Activated CD8-positive, alpha-beta memory T cell treated with anti-CD3 and anti-CD28 coated beads for 36 hours (primary cell): ENCODE measurements around the gene MT1M. TPM values are rescaled to one million over a fixed set of nuclear protein-coding genes. Genes with fewer than 3 reads are reported as not detected.

Experiments used
- CTCF ChIA-PET: fragments of 350-600 bp; sonication (Branson Sonifier 250); formaldehyde crosslinking; loops from one replicate; lab custom pipeline; 2021; ENCODE audit warnings: antibody characterized with exemption; lab: Charles Lee
- POLR2A ChIA-PET: fragments of 350-600 bp; sonication (Branson Sonifier 250); formaldehyde crosslinking; loops from one replicate; lab custom pipeline; 2021; ENCODE audit warnings: antibody characterized with exemption; lab: Charles Lee
- total RNA-seq, 2 experiments: library from RNA; stranded (reverse); gene quantifications; one replicate each; pipeline ENCODE4 v1.2.3, GENCODE V29; 2021

The MT1M gene
- total RNA-seq, 2 experiments from 2014 or later = not detected

DNA sequence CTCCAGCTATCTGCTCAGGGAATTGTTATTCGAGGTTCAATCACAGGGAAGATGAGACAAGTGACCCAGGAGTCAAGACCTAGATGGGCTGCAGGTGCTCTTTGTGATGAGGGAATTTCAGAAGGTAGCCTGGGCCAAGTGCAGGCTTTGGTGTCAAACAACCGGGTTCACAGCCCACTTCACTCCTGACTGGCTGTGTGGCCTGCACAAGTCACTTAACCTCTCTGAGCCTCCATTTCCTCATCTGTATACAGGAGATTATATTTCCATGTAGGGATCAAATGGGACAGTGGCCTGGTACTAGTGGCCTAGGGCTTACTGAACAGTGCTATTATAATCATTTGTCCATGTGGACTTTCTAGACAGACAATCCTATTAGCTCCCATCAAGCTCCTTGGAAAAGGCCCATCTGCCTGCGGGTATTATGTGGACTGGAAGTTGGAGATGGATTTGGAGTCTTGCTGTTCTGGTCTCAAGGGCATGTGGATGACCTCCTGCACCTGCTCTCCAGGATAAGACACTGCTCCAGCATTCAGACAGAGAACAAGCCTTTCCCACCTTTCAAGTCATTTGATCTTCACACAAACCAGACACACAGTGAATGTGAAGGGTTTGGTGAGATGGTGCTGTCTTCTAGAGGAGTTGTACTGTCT, 46.7 kb downstream of the MT1M start:
- POLR2A ChIA-PET = no interaction called here
- CTCF ChIA-PET = interaction anchor here (1.2 to 1.7 kb wide), 2 partner anchors 16 to 23 kb away, joined by 4 to 5 read pairs; no protein-coding TSS in a partner anchor

DNA sequence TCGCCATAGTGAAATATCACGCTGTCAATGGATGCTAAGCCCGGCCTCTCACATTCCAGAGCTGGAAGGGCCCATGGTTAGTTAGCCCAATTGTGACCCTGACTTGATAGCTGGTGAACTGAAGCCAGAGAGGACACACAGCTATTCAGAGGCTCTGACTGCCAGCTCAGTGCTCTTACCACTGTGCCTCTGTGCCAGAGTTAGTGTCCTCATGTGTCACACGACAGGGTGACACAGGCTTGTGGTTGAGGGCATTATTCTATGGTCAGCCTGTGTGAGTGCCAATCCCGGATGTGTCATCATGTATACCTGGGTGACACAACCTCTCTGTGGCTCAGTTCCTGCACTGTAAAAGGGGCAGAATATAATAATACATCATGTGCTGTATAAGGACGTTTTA, 47.4 kb downstream of the MT1M start:
- POLR2A ChIA-PET = no interaction called here
- CTCF ChIA-PET = interaction anchor here (0.5 to 1.7 kb wide), 2 partner anchors 22 to 316 kb away, joined by 3 to 5 read pairs; no protein-coding TSS in a partner anchor

DNA sequence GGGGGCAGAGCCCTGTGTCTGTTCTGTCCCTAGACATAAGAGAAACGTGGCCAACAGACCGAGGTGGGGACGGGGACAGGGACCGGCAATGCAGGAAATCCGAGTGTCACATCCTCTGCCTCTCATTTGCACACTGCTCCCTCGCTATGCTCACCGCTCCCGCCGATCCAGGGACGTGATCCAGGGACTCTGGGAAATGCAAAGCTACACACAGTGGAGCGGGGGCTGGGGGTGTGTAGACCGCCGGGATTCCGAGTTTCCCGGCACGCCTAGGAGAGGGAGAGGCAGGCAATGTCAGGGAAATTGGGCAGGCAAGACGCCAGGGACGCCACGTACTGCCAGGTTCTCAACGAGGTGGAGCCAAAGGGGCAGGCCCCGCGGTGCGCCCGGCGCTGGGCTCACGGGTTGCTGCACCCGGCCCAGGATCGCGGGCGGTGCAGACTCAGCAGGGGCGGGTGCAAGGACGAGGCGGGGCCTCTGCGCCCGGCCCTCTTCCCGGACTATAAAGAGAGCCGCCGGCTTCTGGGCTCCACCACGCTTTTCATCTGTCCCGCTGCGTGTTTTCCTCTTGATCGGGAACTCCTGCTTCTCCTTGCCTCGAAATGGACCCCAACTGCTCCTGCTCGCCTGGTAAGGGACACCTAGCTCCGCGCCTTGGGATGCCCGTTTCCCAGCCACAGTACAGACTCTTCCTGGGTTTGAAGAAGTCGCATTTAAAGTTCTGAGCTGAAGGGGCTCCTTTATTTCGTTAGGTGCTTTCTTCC, 49.7 kb downstream of the MT1M start, which contains the start of gene MT1X:
Gene MT1X, plus strand, starts transcription at position 532 of the 764 bp plus-strand sequence. Its CDS starts 71 bp downstream, at position 603.
- POLR2A ChIA-PET = interaction anchor here (0.6 to 1.2 kb wide), 5 partner anchors 20 to 104 kb away, joined by 3 to 7 read pairs (median 5); no protein-coding TSS in a partner anchor
- CTCF ChIA-PET = interaction anchor here (0.8 to 2.2 kb wide), 4 partner anchors 13 to 74 kb away, joined by 3 to 6 read pairs (median 4); partner anchors contain the start of genes MT1H and MT2A

DNA sequence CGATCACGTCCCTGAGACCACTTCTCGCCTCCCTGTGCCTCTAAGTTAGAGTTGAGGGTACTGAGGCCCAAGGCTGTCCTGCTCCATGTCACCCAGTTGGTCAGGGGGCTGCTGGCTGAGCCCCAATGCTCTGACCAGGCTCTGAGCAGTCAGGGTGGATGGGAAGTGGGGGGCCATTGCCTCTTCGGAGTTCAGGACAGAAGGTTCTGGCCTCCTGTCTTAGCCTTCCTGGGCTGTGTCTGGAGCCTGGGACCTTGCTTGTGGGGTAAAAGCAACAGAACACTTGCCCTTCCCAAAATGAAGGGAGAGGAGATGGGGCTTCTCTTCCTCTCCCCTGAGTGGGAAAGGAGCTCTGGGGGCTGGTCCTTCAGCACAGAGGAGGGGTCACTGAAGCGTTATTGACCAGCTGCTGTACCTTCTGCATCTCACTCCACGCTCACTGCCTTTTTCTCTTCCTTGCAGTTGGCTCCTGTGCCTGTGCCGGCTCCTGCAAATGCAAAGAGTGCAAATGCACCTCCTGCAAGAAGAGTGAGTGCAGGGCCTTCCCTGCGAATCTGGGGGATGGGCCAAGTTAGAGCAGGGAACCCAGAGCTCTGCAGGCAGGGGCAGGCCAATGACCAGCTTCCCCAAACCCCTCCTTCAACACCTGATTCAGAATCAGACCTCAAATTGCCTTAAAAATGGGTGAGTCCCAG, 50.4 kb downstream of the MT1M start:
- POLR2A ChIA-PET = interaction anchor here (0.6 to 1.2 kb wide), 5 partner anchors 19 to 105 kb away, joined by 3 to 7 read pairs (median 5); no protein-coding TSS in a partner anchor
- CTCF ChIA-PET = interaction anchor here (0.8 to 2.4 kb wide), 4 partner anchors 14 to 105 kb away, joined by 3 to 8 read pairs (median 6); partner anchors contain the start of gene MT1H

Other genes starting within 250 kb of the MT1M start
- gene AMFR, start 207.1 kb upstream of the MT1M start, total RNA-seq = 10 to 100 TPM; 56.7 to 56.9 TPM
- 100 to 1,000 TPM; 349 to 353 TPM for gene NUDT21, start 181.3 kb upstream of the MT1M start, total RNA-seq
- gene OGFOD1, start 181.1 kb upstream of the MT1M start, total RNA-seq = 10 to 100 TPM; 92.8 to 98.3 TPM
- gene BBS2, start 112.6 kb upstream of the MT1M start, total RNA-seq = 10 to 100 TPM; 10.7 to 14.0 TPM
- not detected for gene MT4, start 67.6 kb upstream of the MT1M start, total RNA-seq
- gene MT3, start 43.1 kb upstream of the MT1M start, total RNA-seq = 1 to 10 TPM; 2.6 to 3.1 TPM
- 100 to 1,000 TPM; 133 to 142 TPM for gene MT2A, start 24.1 kb upstream of the MT1M start, total RNA-seq
- gene MT1E, start 6.9 kb upstream of the MT1M start, total RNA-seq = 10 to 100 TPM; 45.0 to 49.7 TPM
- 1 to 10 TPM in 1 of 2 experiments, not detected in 1; 1.1 TPM for gene MT1A, start 6.0 kb downstream of the MT1M start, total RNA-seq
- gene MT1B, start 19.2 kb downstream of the MT1M start, total RNA-seq = not detected
- gene MT1F, start 25.3 kb downstream of the MT1M start, total RNA-seq = 10 to 100 TPM in 1 of 2 experiments, 1 to 10 TPM in 1; 9.6 to 10.1 TPM
- 10 to 100 TPM; 15.3 to 16.6 TPM for gene MT1G, start 35.4 kb downstream of the MT1M start, total RNA-seq
- gene MT1H, start 37.2 kb downstream of the MT1M start, total RNA-seq = 1 to 10 TPM in 1 of 2 experiments, under 1 TPM in 1; 0.63 to 1.1 TPM
- 10 to 100 TPM; 53.7 to 59.9 TPM for gene MT1X, start 49.8 kb downstream of the MT1M start, total RNA-seq
- 100 to 1,000 TPM; 160 to 165 TPM for gene NUP93, start 97.5 kb downstream of the MT1M start, total RNA-seq
- gene SLC12A3, start 232.5 kb downstream of the MT1M start, total RNA-seq = not detected